ENCODE data around the gene DKKL1.

Gene DKKL1

GRCh38 chr19:49338023-49338677 lies 25.5 kb upstream of the DKKL1 start:
- DNase-seq (ENCODE audit: low spot score) = no peak

- DNase-seq (ENCODE audit: low spot score) = peak; percentile 40
Measured at GRCh38 chr19:49338691-49339300, 24.9 kb upstream of the DKKL1 start.

GRCh38 chr19:49339301-49340068 lies 24.2 kb upstream of the DKKL1 start:
- peak; percentile 99 for DNase-seq (ENCODE audit: low spot score)

- DNase-seq (ENCODE audit: low spot score) = peak; percentile 87
Measured at GRCh38 chr19:49340069-49340864, 23.4 kb upstream of the DKKL1 start.

GRCh38 chr19:49340865-49341718 lies 22.6 kb upstream of the DKKL1 start:
- no peak for DNase-seq (ENCODE audit: low spot score)

GRCh38 chr19:49342291-49342721 lies 21.4 kb upstream of the DKKL1 start:
- no peak for DNase-seq (ENCODE audit: low spot score)

GRCh38 chr19:49343123-49343522 lies 20.6 kb upstream of the DKKL1 start:
- DNase-seq (ENCODE audit: low spot score) = no peak

GRCh38 chr19:49344505-49345423 lies 18.9 kb upstream of the DKKL1 start:
- DNase-seq (ENCODE audit: low spot score) = no peak

- no peak for DNase-seq (ENCODE audit: low spot score)
Measured at GRCh38 chr19:49347191-49347590, 16.5 kb upstream of the DKKL1 start.

- DNase-seq (ENCODE audit: low spot score) = peak; percentile 87
Measured at GRCh38 chr19:49347835-49348234, 15.8 kb upstream of the DKKL1 start.

GRCh38 chr19:49348305-49349189 lies 15.1 kb upstream of the DKKL1 start:
- DNase-seq (ENCODE audit: low spot score) = no peak

GRCh38 chr19:49349567-49349966 lies 14.1 kb upstream of the DKKL1 start:
- DNase-seq (ENCODE audit: low spot score) = no peak

- no peak for DNase-seq (ENCODE audit: low spot score)
Measured at GRCh38 chr19:49355909-49356353, 7.7 kb upstream of the DKKL1 start.

- DNase-seq (ENCODE audit: low spot score) = no peak
Measured at GRCh38 chr19:49356382-49356781, 7.3 kb upstream of the DKKL1 start.

- no peak for DNase-seq (ENCODE audit: low spot score)
Measured at GRCh38 chr19:49357186-49357585, 6.5 kb upstream of the DKKL1 start.

GRCh38 chr19:49359851-49360820 lies 3.5 kb upstream of the DKKL1 start:
- DNase-seq (ENCODE audit: low spot score) = no peak

GRCh38 chr19:49361438-49362047 lies 2.1 kb upstream of the DKKL1 start:
- DNase-seq (ENCODE audit: low spot score) = peak; percentile 88
